Large intestine (tissue), 3 donors: ENCODE results near the gene CREBBP. TPM values are rescaled to one million over a fixed set of nuclear protein-coding genes. Genes with fewer than 3 reads are reported as not detected.
"Not testable (repeated sequence)": the region's sequence is repeated elsewhere in the genome, so short reads cannot be mapped to it uniquely, and the experiment has no call there.

Source experiments
- DNase-seq, 2 donors: peaks; one replicate each; pipeline versions ENCODE4 v3.0.0 to v3.0.0-alpha.2; 2013
- H3K27ac ChIP-seq: one replicate; pipeline ENCODE4 v1.5.1; 2013; ENCODE audit warnings: low read length
- H3K27me3 ChIP-seq: 2 replicates; pipeline ENCODE4 v1.6.1; 2013; ENCODE audit warnings: low read length; ENCODE audit not compliant: control insufficient read depth, insufficient read depth
- H3K36me3 ChIP-seq: 2 replicates; pipeline ENCODE4 v1.6.1; 2013; ENCODE audit warnings: low read length; ENCODE audit not compliant: control insufficient read depth, insufficient read depth
- H3K4me1 ChIP-seq: one replicate; pipeline ENCODE4 v1.6.1; 2013; ENCODE audit warnings: low read length; ENCODE audit not compliant: control insufficient read depth, insufficient read depth
- H3K4me3 ChIP-seq: one replicate; pipeline ENCODE4 v1.5.1; 2013; ENCODE audit warnings: low read length
- H3K9me3 ChIP-seq: one replicate; pipeline ENCODE4 v1.6.1; 2013; ENCODE audit warnings: mild to moderate bottlenecking, low read depth, low read length, moderate library complexity; ENCODE audit not compliant: control insufficient read depth
- WGBS: methylation state at CpG from one replicate; pipeline ENCODE4 v1.1.5; 2013; ENCODE audit warnings: low lambda C conversion rate; ENCODE audit not compliant: insufficient coverage; 5-methylcytosine and 5-hydroxymethylcytosine counted together
- polyA plus RNA-seq: library from polyadenylated mRNA; unstranded; fragments of 120-200 nt; gene quantifications from one replicate; pipeline ENCODE4 v1.2.1, GENCODE V29; 2013

The CREBBP gene
- polyA plus RNA-seq, 1 donor: 46.6 TPM

DNA sequence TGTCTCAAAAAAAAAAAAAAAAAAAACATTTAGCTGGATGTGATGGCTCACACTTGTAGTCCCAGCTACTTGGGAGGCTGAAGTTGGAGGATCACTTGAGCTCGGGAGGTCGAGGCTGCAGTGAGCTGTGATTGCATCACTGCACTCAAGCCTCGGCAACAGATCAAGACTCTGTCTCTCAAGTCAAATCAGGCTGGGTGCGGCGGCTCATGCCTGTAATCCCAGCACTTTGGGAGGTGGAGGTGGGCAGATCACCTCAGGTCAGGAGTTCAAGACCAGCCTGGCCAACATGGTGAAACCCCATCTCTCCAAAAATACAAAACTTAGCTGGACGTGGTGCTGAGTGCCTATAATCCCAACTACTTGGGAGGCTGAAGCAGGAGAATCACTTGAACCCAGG, 31.2 kb upstream of the CREBBP start:
- not testable (repeated sequence) for H3K36me3 ChIP-seq, H3K4me3 ChIP-seq, DNase-seq, H3K27me3 ChIP-seq, H3K27ac ChIP-seq, H3K9me3 ChIP-seq, H3K4me1 ChIP-seq
- no CpG with 5 or more reads among the region's 6 CpGs for WGBS

- no peaks in the 10 kb centered on the region for H3K9me3 ChIP-seq
- no peaks in the 10 kb centered on the region for H3K36me3 ChIP-seq
- no peaks in the 10 kb centered on the region for H3K4me1 ChIP-seq
- 79% methylated on average over 2 of the region's 18 CpGs for WGBS
- no peaks in the 10 kb centered on the region for H3K27me3 ChIP-seq
- no peak for DNase-seq
- no peak overlapping the region for H3K4me3 ChIP-seq
- H3K27ac ChIP-seq: no peak overlapping the region
Measured at GRCh38 chr16:3909791-3910583, 29.5 kb upstream of the CREBBP start.

DNA sequence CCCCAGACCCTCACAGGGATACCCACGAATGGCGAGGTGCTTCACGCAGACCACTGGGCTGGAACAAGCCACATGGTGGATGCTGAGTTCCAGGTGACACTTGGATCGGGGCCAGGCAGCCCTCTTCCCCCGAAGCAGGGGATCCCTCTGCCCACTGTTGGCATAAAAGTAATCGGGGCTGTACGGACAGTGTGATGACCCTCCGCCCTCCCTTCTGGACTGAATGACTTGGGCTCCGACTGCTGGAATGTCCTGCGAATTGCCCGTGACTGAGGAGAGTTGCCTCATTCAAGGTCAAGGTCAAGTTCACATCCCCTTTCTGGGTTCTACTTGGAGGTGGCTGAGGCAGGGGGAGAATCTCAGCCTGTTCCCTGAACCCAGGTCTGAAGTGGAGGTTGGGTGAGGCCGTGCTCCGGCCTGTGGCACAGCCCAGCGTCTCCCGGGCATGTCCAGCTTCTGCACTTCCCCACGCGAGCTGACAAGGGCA, 28.5 kb upstream of the CREBBP start:
- Histone ChIP-seq H3K9me3 (no peaks in the 10 kb centered on the region), H3K27me3 (no peaks in the 10 kb centered on the region), H3K36me3 (no peaks in the 10 kb centered on the region), H3K4me1 (no peaks in the 10 kb centered on the region), H3K4me3 (no peak overlapping the region), H3K27ac (no peak overlapping the region)
- DNase-seq: no peak
- no CpG with 5 or more reads among the region's 17 CpGs for WGBS

DNA sequence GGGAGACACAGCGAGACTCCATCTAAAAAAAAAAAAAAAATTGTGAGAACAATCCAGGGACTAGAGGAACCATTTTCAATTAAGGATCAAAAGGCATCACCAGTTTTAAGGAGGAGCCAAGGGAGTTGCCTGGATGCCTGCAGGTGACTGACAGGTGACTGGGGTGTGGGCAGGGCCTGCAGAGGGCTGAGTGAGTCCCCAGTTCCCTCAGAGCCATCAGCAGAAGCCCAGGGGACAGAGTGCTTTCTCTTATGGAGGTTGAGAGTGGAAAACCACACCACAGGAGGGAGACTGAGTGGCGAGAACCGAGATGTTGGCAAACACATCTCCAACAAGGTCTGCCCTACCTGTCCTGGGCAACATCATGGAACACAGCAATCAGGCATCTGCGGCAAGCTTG, 27.1 kb upstream of the CREBBP start:
- no peak overlapping the region for H3K4me3 ChIP-seq
- no peaks in the 10 kb centered on the region for H3K36me3 ChIP-seq
- peak in 1 of 2 donors; percentile 29 for DNase-seq
- WGBS: no CpG with 5 or more reads among the region's 4 CpGs
- no peaks in the 10 kb centered on the region for H3K4me1 ChIP-seq
- no peak overlapping the region for H3K27ac ChIP-seq
- H3K27me3 ChIP-seq: no peaks in the 10 kb centered on the region
- H3K9me3 ChIP-seq: no peaks in the 10 kb centered on the region

GRCh38 chr16:3906363-3906762, 25.9 kb upstream of the CREBBP start:
- Histone ChIP-seq H3K9me3 (no peaks in the 10 kb centered on the region), H3K4me1 (no peaks in the 10 kb centered on the region), H3K4me3 (no peak overlapping the region), H3K27ac (no peak overlapping the region), H3K27me3 (no peaks in the 10 kb centered on the region), H3K36me3 (no peaks in the 10 kb centered on the region)
- WGBS: no CpG with 5 or more reads among the region's 1 CpG
- DNase-seq: no peak

- no peaks in the 10 kb centered on the region for H3K27me3 ChIP-seq
- no peak overlapping the region for H3K4me3 ChIP-seq
- no CpG with 5 or more reads among the region's 3 CpGs for WGBS
- H3K9me3 ChIP-seq: no peaks in the 10 kb centered on the region
- H3K27ac ChIP-seq: no peak overlapping the region
- no peaks in the 10 kb centered on the region for H3K4me1 ChIP-seq
- no peaks in the 10 kb centered on the region for H3K36me3 ChIP-seq
- no peak for DNase-seq
Measured at GRCh38 chr16:3904875-3905274, 24.4 kb upstream of the CREBBP start.

DNA sequence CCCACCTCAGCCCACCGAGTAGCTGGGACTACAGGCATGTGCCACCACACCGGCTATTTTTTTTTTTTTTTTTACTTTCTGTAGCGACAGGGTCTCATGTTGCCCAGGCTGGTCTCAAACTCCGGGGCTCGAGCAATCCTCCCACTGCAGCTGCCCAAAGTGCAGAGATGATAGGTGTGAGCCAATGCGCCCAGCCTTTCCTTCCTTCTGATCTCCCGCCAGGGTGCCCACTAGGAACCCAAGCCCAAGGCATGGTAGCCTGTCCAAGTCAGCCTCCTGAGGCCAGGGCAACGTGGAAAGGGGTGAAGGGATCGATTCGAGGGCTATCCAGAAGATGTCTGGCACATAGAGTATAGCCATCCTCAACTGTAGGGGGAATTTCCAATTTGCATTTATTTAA, 9.6 kb upstream of the CREBBP start:
- H3K9me3 ChIP-seq: no peaks in the 10 kb centered on the region
- no peaks in the 10 kb centered on the region for H3K4me1 ChIP-seq
- peaks cover 2% of the 10 kb centered on the region for H3K27me3 ChIP-seq
- H3K27ac ChIP-seq: no peak overlapping the region
- WGBS: no CpG with 5 or more reads among the region's 10 CpGs
- H3K4me3 ChIP-seq: no peak overlapping the region
- no peaks in the 10 kb centered on the region for H3K36me3 ChIP-seq
- no peak for DNase-seq

DNA sequence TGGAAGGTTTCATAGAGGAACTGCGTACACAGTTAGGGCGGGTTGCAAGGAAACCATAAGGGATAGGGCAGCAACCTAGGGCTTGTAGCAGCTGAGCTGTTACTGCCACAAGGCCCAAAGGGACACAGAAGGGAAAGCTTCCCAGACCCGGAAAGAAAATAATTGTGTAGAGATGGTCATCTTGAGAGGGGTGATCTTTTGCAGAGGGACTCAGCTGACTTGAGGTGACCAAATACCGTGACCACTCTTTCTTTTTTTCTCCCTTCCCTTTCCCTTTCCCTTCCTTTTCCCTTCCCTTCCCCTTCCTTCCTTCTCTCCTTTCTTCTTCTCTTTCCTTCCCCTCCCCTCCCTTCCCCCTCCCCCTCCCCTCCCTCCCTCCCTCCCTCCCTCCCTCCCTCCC, 8.5 kb upstream of the CREBBP start:
- no peak for DNase-seq
- Histone ChIP-seq H3K36me3 (no peaks in the 10 kb centered on the region), H3K27me3 (peaks cover 2% of the 10 kb centered on the region), H3K9me3 (no peaks in the 10 kb centered on the region), H3K4me1 (no peaks in the 10 kb centered on the region), H3K4me3 (no peak overlapping the region), H3K27ac (no peak overlapping the region)
- 40% methylated on average over 1 of the region's 4 CpGs for WGBS

- no CpG with 5 or more reads among the region's 5 CpGs for WGBS
- not testable (repeated sequence) for H3K27me3 ChIP-seq, DNase-seq, H3K9me3 ChIP-seq, H3K27ac ChIP-seq, H3K4me1 ChIP-seq, H3K36me3 ChIP-seq, H3K4me3 ChIP-seq
Measured at GRCh38 chr16:3885999-3886398, 5.5 kb upstream of the CREBBP start.

GRCh38 chr16:3884398-3884797, 3.9 kb upstream of the CREBBP start:
- Histone ChIP-seq H3K36me3 (no peaks in the 10 kb centered on the region), H3K9me3 (no peaks in the 10 kb centered on the region), H3K27ac (no peak overlapping the region), H3K4me3 (no peak overlapping the region), H3K27me3 (peaks cover 2% of the 10 kb centered on the region), H3K4me1 (peaks cover 5% of the 10 kb centered on the region)
- DNase-seq: no peak
- WGBS: 85% methylated on average over 3 of the region's 6 CpGs

DNA sequence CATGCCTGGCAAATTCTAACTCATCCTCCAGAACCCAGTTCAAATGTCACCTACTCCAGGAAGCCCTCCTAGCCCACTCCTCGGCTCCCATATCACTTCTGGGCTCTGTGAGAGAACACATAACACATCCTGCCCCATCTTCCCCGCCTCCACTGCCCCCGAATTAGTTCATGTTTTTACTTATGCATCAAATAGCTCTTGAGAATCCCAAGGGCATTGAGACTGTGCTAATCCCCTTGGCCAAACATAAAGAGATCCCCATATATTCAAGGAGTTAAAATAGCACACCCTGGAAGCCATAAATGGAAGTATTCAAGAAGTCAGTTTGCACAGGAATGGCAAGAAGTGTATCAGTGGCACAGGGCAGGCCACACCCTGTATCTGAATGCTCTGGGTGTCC, 2.0 kb upstream of the CREBBP start:
- no peak overlapping the region for H3K4me3 ChIP-seq
- WGBS: no CpG with 5 or more reads among the region's 3 CpGs

More for the DNA sequence above, 2.0 kb upstream of the CREBBP start:
- Histone ChIP-seq H3K4me1 (peaks cover 10% of the 10 kb centered on the region), H3K27ac (no peak overlapping the region), H3K27me3 (no peaks in the 10 kb centered on the region), H3K9me3 (no peaks in the 10 kb centered on the region), H3K36me3 (no peaks in the 10 kb centered on the region)
- DNase-seq: no peak
